ENCODE data around the gene SF3B3.

The SF3B3 gene

GRCh38 chr16:70544548-70544947, 20.9 kb downstream of the SF3B3 start:
- peaks cover 95% of the 10 kb centered on the region for H3K36me3 ChIP-seq (ENCODE audit: control insufficient read depth, low read depth, low read length)
- no peaks in the 10 kb centered on the region for H3K9me3 ChIP-seq (ENCODE audit: control insufficient read depth, low read depth, low read length)
- no peak overlapping the region for H3K9ac ChIP-seq (ENCODE audit: low read length)
- no peaks in the 10 kb centered on the region for H3K4me1 ChIP-seq (ENCODE audit: control insufficient read depth, low read depth, low read length)
- no peaks in the 10 kb centered on the region for H3K27me3 ChIP-seq (ENCODE audit: control insufficient read depth, insufficient read depth, low read length)
- H3K4me3 ChIP-seq (ENCODE audit: low read length) = no peak overlapping the region
- no peak overlapping the region for H3K27ac ChIP-seq (ENCODE audit: low read length)

GRCh38 chr16:70548936-70549335, 25.3 kb downstream of the SF3B3 start:
- H3K9ac ChIP-seq (ENCODE audit: low read length) = no peak overlapping the region
- H3K9me3 ChIP-seq (ENCODE audit: control insufficient read depth, low read depth, low read length) = no peaks in the 10 kb centered on the region
- H3K4me1 ChIP-seq (ENCODE audit: control insufficient read depth, low read depth, low read length) = no peaks in the 10 kb centered on the region
- H3K27ac ChIP-seq (ENCODE audit: low read length) = no peak overlapping the region
- H3K4me3 ChIP-seq (ENCODE audit: low read length) = no peak overlapping the region
- H3K27me3 ChIP-seq (ENCODE audit: control insufficient read depth, insufficient read depth, low read length) = no peaks in the 10 kb centered on the region
- H3K36me3 ChIP-seq (ENCODE audit: control insufficient read depth, low read depth, low read length) = peaks cover 95% of the 10 kb centered on the region

- Histone ChIP-seq H3K4me1 (ENCODE audit: control insufficient read depth, low read depth, low read length) (no peaks in the 10 kb centered on the region), H3K9me3 (ENCODE audit: control insufficient read depth, low read depth, low read length) (no peaks in the 10 kb centered on the region), H3K36me3 (ENCODE audit: control insufficient read depth, low read depth, low read length) (peaks cover 95% of the 10 kb centered on the region), H3K4me3 (ENCODE audit: low read length) (no peak overlapping the region), H3K27me3 (ENCODE audit: control insufficient read depth, insufficient read depth, low read length) (no peaks in the 10 kb centered on the region), H3K27ac (ENCODE audit: low read length) (no peak overlapping the region), H3K9ac (ENCODE audit: low read length) (no peak overlapping the region)
These were observed 26.5 kb downstream of the SF3B3 start for GRCh38 chr16:70550082-70550481.

GRCh38 chr16:70551788-70552187, 28.2 kb downstream of the SF3B3 start:
- Histone ChIP-seq H3K27ac (ENCODE audit: low read length) (no peak overlapping the region), H3K36me3 (ENCODE audit: control insufficient read depth, low read depth, low read length) (peaks cover 97% of the 10 kb centered on the region), H3K9ac (ENCODE audit: low read length) (no peak overlapping the region), H3K4me1 (ENCODE audit: control insufficient read depth, low read depth, low read length) (no peaks in the 10 kb centered on the region), H3K4me3 (ENCODE audit: low read length) (no peak overlapping the region), H3K27me3 (ENCODE audit: control insufficient read depth, insufficient read depth, low read length) (no peaks in the 10 kb centered on the region), H3K9me3 (ENCODE audit: control insufficient read depth, low read depth, low read length) (no peaks in the 10 kb centered on the region)

GRCh38 chr16:70552675-70553074, 29.1 kb downstream of the SF3B3 start:
- no peaks in the 10 kb centered on the region for H3K9me3 ChIP-seq (ENCODE audit: control insufficient read depth, low read depth, low read length)
- H3K27me3 ChIP-seq (ENCODE audit: control insufficient read depth, insufficient read depth, low read length) = no peaks in the 10 kb centered on the region
- no peaks in the 10 kb centered on the region for H3K4me1 ChIP-seq (ENCODE audit: control insufficient read depth, low read depth, low read length)
- H3K4me3 ChIP-seq (ENCODE audit: low read length) = no peak overlapping the region
- no peak overlapping the region for H3K9ac ChIP-seq (ENCODE audit: low read length)
- no peak overlapping the region for H3K27ac ChIP-seq (ENCODE audit: low read length)
- H3K36me3 ChIP-seq (ENCODE audit: control insufficient read depth, low read depth, low read length) = peaks cover 98% of the 10 kb centered on the region

- Histone ChIP-seq H3K4me3 (ENCODE audit: low read length) (no peak overlapping the region), H3K36me3 (ENCODE audit: control insufficient read depth, low read depth, low read length) (peaks cover 98% of the 10 kb centered on the region), H3K9me3 (ENCODE audit: control insufficient read depth, low read depth, low read length) (no peaks in the 10 kb centered on the region), H3K27ac (ENCODE audit: low read length) (no peak overlapping the region), H3K9ac (ENCODE audit: low read length) (no peak overlapping the region), H3K4me1 (ENCODE audit: control insufficient read depth, low read depth, low read length) (no peaks in the 10 kb centered on the region), H3K27me3 (ENCODE audit: control insufficient read depth, insufficient read depth, low read length) (no peaks in the 10 kb centered on the region)
These were observed 30.0 kb downstream of the SF3B3 start for GRCh38 chr16:70553645-70554044.

DNA sequence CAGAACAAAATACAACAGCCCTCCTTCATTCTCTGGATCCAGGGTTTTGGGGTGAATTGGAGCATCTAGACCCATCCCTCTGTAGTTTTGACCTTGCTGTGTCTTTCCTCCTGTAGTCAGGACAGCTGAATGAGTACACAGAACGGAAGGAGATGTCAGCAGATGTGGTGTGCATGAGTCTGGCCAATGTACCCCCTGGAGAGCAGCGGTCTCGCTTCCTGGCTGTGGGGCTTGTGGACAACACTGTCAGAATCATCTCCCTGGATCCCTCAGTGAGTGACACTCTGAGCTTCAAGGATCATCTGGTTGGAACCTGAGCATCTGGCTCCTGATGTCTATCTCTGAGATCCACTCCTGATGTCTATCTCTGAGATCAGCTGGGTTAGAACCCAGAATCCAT, 32.4 kb downstream of the SF3B3 start:
- Histone ChIP-seq H3K4me3 (ENCODE audit: low read length) (no peak overlapping the region), H3K27ac (ENCODE audit: low read length) (no peak overlapping the region), H3K36me3 (ENCODE audit: control insufficient read depth, low read depth, low read length) (peaks cover 96% of the 10 kb centered on the region), H3K4me1 (ENCODE audit: control insufficient read depth, low read depth, low read length) (no peaks in the 10 kb centered on the region), H3K9ac (ENCODE audit: low read length) (no peak overlapping the region), H3K9me3 (ENCODE audit: control insufficient read depth, low read depth, low read length) (no peaks in the 10 kb centered on the region), H3K27me3 (ENCODE audit: control insufficient read depth, insufficient read depth, low read length) (no peaks in the 10 kb centered on the region)

GRCh38 chr16:70561623-70562022, 38.0 kb downstream of the SF3B3 start:
- Histone ChIP-seq H3K27me3 (ENCODE audit: control insufficient read depth, insufficient read depth, low read length) (no peaks in the 10 kb centered on the region), H3K36me3 (ENCODE audit: control insufficient read depth, low read depth, low read length) (peaks cover 97% of the 10 kb centered on the region), H3K4me1 (ENCODE audit: control insufficient read depth, low read depth, low read length) (no peaks in the 10 kb centered on the region), H3K9ac (ENCODE audit: low read length) (no peak overlapping the region), H3K27ac (ENCODE audit: low read length) (no peak overlapping the region), H3K9me3 (ENCODE audit: control insufficient read depth, low read depth, low read length) (no peaks in the 10 kb centered on the region), H3K4me3 (ENCODE audit: low read length) (no peak overlapping the region)

GRCh38 chr16:70563636-70564035, 40.0 kb downstream of the SF3B3 start:
- Histone ChIP-seq H3K9me3 (ENCODE audit: control insufficient read depth, low read depth, low read length) (no peaks in the 10 kb centered on the region), H3K36me3 (ENCODE audit: control insufficient read depth, low read depth, low read length) (peaks cover 97% of the 10 kb centered on the region), H3K9ac (ENCODE audit: low read length) (no peak overlapping the region), H3K27ac (ENCODE audit: low read length) (no peak overlapping the region), H3K27me3 (ENCODE audit: control insufficient read depth, insufficient read depth, low read length) (no peaks in the 10 kb centered on the region), H3K4me1 (ENCODE audit: control insufficient read depth, low read depth, low read length) (no peaks in the 10 kb centered on the region), H3K4me3 (ENCODE audit: low read length) (no peak overlapping the region)

GRCh38 chr16:70565053-70565452, 41.4 kb downstream of the SF3B3 start:
- no peaks in the 10 kb centered on the region for H3K27me3 ChIP-seq (ENCODE audit: control insufficient read depth, insufficient read depth, low read length)
- H3K27ac ChIP-seq (ENCODE audit: low read length) = no peak overlapping the region
- peaks cover 99% of the 10 kb centered on the region for H3K36me3 ChIP-seq (ENCODE audit: control insufficient read depth, low read depth, low read length)
- H3K4me1 ChIP-seq (ENCODE audit: control insufficient read depth, low read depth, low read length) = no peaks in the 10 kb centered on the region
- H3K9ac ChIP-seq (ENCODE audit: low read length) = no peak overlapping the region
- no peak overlapping the region for H3K4me3 ChIP-seq (ENCODE audit: low read length)
- no peaks in the 10 kb centered on the region for H3K9me3 ChIP-seq (ENCODE audit: control insufficient read depth, low read depth, low read length)

- Histone ChIP-seq H3K9me3 (ENCODE audit: control insufficient read depth, low read depth, low read length) (no peaks in the 10 kb centered on the region), H3K4me1 (ENCODE audit: control insufficient read depth, low read depth, low read length) (no peaks in the 10 kb centered on the region), H3K27me3 (ENCODE audit: control insufficient read depth, insufficient read depth, low read length) (no peaks in the 10 kb centered on the region), H3K9ac (ENCODE audit: low read length) (no peak overlapping the region), H3K27ac (ENCODE audit: low read length) (no peak overlapping the region), H3K4me3 (ENCODE audit: low read length) (no peak overlapping the region), H3K36me3 (ENCODE audit: control insufficient read depth, low read depth, low read length) (peaks cover 99% of the 10 kb centered on the region)
These were observed 45.1 kb downstream of the SF3B3 start for GRCh38 chr16:70568601-70569237.

GRCh38 chr16:70569752-70570151, 46.1 kb downstream of the SF3B3 start:
- Histone ChIP-seq H3K9ac (ENCODE audit: low read length) (no peak overlapping the region), H3K9me3 (ENCODE audit: control insufficient read depth, low read depth, low read length) (no peaks in the 10 kb centered on the region), H3K4me1 (ENCODE audit: control insufficient read depth, low read depth, low read length) (no peaks in the 10 kb centered on the region), H3K4me3 (ENCODE audit: low read length) (no peak overlapping the region), H3K27ac (ENCODE audit: low read length) (no peak overlapping the region), H3K36me3 (ENCODE audit: control insufficient read depth, low read depth, low read length) (peaks cover 97% of the 10 kb centered on the region), H3K27me3 (ENCODE audit: control insufficient read depth, insufficient read depth, low read length) (no peaks in the 10 kb centered on the region)
